ENCODE measurements around the gene CCDC61. TPM values are rescaled to one million over a fixed set of nuclear protein-coding genes. Genes with fewer than 3 reads are reported as not detected.

CCDC61 gene
- total RNA-seq, 1 experiment from 2014 or later: 16.9 TPM

GRCh38 chr19:46009530-46010510 is 14.6 kb downstream of the CCDC61 start:
- Mint-ChIP-seq H3K9me3 (no peaks in the 10 kb centered on the region; a peak in 1 of 5 replicates), H3K27me3 (ENCODE audit: low read depth) (peaks cover 13% of the 10 kb centered on the region), H3K27ac (peak overlapping the region in 1 of 3 experiments; percentile 65; a peak in 1 of 7 replicates), H3K36me3 (ENCODE audit: insufficient read depth in 1 of 3, low read depth in 3 of 3) (peaks cover 19 to 44% (median 25%) of the 10 kb centered on the region in 3 experiments), H3K4me1 (peaks cover 5 to 10% of the 10 kb centered on the region in 2 experiments), H3K4me3 (peak overlapping the region in 1 of 2 experiments; percentile 35; a peak in 1 of 5 replicates)
- Histone ChIP-seq H3K4me2 (ENCODE audit: insufficient read depth, insufficient read length, low read length) (no peak overlapping the region), H3K18ac (ENCODE audit: insufficient read length, low read depth, low read length) (no peak overlapping the region), H3K56ac (ENCODE audit: insufficient read length, low read depth, low read length) (no peak overlapping the region), H4K91ac (ENCODE audit: insufficient read length, low read depth, low read length) (no peak overlapping the region), H3K4ac (ENCODE audit: low read depth, low read length) (no peak overlapping the region), H3K14ac (ENCODE audit: insufficient read depth, low read length) (no peak overlapping the region; the same call in 1 of the 2 replicates), H3K23ac (ENCODE audit: insufficient read length, low read depth, low read length) (no peak overlapping the region), H2BK15ac (ENCODE audit: low read depth, low read length) (no peak overlapping the region), H3K4me1 (ENCODE audit: insufficient read depth, low read length) (no peaks in the 10 kb centered on the region), H3K9me3 (ENCODE audit: control insufficient read depth, low read depth, low read length) (no peaks in the 10 kb centered on the region), H3K27ac (ENCODE audit: insufficient read length, low read depth, low read length) (no peak overlapping the region), H2BK5ac (ENCODE audit: insufficient read length, low read length) (no peak overlapping the region), H2BK20ac (ENCODE audit: low read depth, low read length, poor library complexity, severe bottlenecking) (no peak overlapping the region), H4K20me1 (ENCODE audit: control insufficient read depth, insufficient read depth, insufficient read length) (no peaks in the 10 kb centered on the region), H4K8ac (replicated peaks; ENCODE audit: insufficient read length, low read depth, low read length) (no peak overlapping the region), H3K79me2 (ENCODE audit: insufficient read depth, low read length) (no peaks in the 10 kb centered on the region), H3K27me3 (ENCODE audit: insufficient read depth, low read length) (no peaks in the 10 kb centered on the region; the same call in 1 of the 2 replicates), H2BK120ac (ENCODE audit: low read depth, low read length, poor library complexity, severe bottlenecking) (no peak overlapping the region), H3K9ac (ENCODE audit: extremely low read depth, insufficient read length, low read length) (no peak overlapping the region), H3K79me1 (ENCODE audit: insufficient read depth, low read depth, low read length, poor library complexity, severe bottlenecking) (no peaks in the 10 kb centered on the region), H4K5ac (ENCODE audit: insufficient read length, low read depth, low read length) (no peak overlapping the region), H3T11ph (ENCODE audit: low read length) (no peak overlapping the region), H3K23me2 (ENCODE audit: insufficient read length, low read depth, low read length, poor library complexity, severe bottlenecking) (peaks cover 3% of the 10 kb centered on the region), H2AFZ (ENCODE audit: low read length) (no peak overlapping the region), H2BK12ac (ENCODE audit: insufficient read length, low read depth, low read length) (no peak overlapping the region), H2AK5ac (ENCODE audit: insufficient read length, low read length) (no peak overlapping the region)
- peak; percentile 86 for DNase-seq
- no CpG with 5 or more reads among the region's 28 CpGs for WGBS (ENCODE audit: extremely low coverage, insufficient read length, low lambda C conversion rate)
- peak; percentile 89 for TF ChIP-seq CTCF (conservative IDR thresholded peaks at IDR 0.05)
